Measurements from ENCODE around the gene FLII.
"Not testable (repeated sequence)": the region's sequence is repeated elsewhere in the genome, so short reads cannot be mapped to it uniquely, and the experiment has no call there.

Gene FLII

DNA sequence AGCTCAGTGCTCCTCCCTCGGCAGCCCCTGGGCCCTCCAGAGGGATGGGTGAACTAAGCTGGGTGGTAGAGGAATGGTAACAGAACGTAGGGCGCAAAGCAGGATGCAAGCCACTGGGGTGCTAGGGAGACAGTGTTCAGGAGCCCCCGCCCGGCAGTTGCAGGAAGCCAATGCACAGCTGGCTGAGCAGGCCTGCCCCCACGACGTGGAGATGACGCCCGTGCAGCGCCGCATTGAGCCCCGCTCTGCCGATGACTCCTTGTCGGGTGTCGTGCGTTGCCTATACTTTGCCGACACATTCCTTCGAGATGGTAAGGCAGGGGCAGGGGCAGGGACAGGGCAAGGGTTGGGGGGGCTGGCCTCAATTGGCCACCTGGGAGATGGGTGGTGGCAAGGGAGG is 20.2 kb downstream of the FLII start:
- no peak for DNase-seq

DNA sequence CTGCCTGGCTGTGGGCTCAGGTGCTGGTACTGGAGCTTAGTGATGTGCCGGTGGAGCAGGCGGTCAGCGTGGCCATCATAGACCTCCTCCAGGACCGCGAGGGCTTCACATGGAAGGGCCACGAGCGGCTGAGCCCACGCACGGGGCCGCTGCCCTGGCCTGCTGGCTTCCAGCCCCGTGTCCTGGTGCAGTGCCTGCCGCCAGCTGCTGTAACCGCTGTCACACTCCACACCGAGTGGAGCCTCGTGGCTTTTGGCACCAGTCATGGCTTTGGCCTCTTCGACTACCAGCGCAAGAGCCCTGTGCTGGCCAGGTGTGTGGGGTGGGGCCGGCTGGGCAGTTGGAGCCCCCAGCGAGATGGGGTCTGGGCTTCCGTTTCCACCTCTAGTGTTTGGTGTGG is 21.1 kb downstream of the FLII start:
- DNase-seq: no peak

DNA sequence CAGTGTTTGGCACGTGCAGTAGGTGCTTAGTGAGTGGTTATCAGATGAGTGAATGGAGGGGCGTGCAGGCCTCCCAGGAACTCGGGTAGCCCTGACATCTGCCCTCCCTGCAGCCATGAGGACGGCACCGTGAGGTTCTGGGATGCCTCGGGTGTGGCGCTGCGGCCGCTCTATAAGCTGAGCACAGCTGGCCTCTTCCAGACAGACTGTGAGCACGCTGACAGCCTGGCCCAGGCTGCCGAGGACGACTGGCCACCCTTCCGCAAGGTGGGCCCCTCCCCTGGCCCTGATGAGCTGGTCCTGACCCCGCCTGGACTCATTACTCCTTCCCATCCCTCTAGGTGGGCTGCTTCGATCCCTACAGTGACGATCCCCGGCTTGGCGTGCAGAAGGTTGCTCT is 22.0 kb downstream of the FLII start:
- DNase-seq: no peak

DNA sequence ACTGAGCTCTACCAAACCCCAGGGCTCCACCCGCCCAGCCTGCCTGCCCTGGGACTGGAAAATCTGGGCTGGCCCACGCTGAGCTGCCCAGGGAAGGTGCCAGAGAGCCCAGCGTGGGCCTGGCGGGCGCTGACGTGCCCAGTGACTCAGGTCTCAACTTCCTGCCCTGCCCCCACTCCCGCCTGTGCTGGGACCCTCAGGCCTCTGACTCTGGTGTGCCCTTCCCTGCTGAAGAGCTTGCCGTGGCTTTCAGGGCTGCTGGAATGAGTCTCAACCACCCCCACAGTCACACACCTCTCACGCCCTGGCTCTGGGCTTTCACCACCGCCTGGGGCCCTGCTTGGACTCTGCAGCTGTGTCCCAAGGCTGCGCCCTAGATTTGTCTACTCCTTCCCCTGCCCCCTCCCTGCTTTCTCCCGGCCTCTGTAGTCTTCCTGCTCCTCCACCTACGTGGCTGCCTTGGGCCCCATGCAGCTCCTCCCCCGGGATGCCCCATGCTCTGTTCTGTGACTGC is 22.7 kb downstream of the FLII start:
- DNase-seq: no peak

DNA sequence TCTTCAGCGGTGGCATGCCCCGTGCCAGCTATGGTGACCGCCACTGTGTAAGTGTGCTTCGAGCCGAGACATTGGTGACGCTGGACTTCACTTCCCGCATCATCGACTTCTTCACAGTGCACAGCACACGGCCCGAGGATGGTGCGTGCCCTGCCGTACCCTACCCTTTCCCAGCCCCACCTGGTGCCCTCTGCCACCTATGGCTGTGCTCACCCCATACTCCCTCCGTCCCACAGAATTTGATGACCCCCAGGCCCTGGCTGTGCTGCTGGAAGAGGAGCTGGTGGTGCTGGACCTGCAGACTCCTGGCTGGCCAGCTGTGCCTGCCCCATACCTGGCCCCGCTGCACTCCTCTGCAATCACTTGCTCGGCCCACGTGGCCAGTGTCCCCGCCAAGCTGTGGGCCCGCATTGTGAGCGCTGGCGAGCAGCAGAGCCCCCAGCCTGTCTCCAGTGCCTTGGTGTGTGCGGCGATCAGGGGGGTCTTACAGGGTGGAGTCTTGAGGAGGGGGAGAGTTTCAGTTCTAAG is 23.6 kb downstream of the FLII start:
- DNase-seq: no peak

DNA sequence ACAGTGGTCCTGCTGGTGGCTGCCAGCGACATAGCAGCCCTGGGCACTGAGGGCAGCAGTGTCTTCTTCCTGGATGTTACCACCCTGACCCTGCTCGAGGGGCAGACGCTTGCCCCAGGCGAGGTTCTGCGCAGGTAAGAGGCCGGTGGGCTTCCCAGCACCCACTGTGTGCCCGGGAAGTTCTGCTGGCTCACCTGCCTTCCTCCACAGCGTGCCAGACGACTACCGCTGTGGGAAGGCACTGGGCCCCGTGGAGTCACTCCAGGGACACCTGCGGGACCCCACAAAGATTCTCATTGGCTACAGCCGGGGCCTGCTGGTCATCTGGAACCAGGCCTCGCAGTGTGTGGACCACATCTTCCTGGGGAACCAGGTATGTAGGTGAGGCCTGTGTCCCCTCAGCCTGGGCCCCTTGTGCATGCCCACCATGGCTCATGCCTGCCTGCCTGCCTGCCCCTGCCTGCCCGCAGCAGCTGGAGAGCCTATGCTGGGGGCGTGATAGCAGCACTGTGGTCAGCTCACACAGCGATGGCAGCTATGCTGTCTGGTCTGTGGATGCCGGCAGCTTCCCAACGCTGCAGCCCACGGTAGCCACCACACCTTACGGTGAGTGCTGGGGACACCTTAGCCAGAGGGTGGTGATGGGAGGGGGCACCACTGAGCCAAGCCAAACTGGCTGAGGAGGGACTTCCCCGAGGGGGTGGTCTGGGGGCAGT is 24.6 kb downstream of the FLII start:
- no peak for DNase-seq

DNA sequence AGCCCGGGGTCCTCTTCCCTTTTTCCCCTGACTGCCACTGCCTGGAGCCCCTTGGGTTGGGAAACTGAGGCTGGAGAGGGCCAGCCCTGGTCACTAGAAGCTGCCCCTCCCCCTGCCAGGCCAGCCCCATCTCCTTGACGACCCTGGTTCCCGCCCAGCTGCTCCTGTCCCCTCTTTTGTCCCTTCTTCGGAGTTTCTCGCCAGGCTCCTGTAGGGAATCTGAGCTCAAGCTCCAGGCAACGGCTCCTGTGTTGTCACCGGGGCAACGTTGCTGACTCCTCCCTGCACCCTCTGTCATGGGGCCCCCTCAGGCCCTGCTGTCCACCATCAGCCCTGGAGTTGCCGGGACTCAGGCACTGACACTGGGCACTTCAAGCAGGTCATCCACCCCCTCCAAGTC is 27.4 kb downstream of the FLII start:
- DNase-seq: no peak

DNA sequence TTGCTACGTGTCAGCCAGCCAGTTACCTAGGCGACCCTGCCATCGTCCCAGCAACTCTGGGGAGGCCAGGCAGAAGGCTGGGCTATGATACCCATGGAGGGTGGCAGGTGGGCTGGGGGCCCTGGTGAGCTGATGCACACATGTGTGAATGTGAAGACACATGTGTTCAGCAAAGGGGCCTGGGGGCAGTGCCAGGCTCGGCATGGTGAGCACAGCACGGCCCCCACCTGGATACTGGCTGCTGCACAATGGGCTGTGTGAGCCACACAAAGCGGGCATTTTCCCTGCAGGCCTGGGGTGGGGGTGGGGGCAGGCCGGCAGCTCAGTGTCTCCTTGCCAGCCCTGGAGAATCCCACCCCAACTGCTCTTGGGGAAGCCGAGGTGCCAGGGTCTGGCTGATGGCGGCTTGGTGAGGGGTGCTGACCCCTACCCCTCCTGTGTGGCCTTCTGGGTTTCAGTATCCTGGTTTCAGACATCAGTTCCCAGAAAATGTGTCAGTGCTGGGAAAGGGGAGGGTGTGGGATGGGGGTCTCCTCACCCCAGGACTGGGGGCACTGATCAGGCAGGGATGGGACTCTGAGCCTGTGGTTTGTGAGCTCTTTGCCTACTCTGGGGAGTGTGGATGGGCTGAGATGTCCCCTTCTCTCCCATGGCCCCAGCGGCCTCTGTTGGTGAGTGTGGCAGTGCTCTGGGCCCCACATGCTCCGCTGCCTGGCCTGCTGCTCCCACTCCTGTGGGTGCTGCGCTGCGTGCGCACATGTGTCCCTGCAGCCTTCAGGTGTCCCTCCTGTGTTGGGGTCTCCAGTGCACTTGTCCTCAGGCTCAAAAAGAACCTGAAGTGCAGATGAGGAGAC is 28.0 kb downstream of the FLII start:
- no peak for DNase-seq

DNA sequence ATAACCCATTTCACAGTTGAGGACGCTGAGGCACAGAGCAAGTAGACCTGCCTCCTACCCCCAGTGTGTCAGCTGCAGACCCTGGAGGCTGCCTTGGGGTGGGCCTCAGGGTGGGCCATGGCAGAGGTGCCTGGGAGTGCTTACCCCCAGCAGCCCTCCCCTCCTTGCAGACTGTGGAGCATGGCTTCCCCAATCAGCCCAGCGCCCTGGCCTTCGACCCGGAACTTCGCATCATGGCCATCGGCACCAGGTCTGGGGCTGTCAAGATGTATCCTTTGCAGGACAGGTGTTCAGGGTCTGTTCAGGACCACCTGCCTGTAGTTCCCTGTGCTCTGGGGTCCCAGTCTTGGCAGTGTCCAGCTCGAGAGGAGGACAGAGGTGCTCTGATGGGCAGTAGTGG is 28.8 kb downstream of the FLII start:
- no peak for DNase-seq

DNA sequence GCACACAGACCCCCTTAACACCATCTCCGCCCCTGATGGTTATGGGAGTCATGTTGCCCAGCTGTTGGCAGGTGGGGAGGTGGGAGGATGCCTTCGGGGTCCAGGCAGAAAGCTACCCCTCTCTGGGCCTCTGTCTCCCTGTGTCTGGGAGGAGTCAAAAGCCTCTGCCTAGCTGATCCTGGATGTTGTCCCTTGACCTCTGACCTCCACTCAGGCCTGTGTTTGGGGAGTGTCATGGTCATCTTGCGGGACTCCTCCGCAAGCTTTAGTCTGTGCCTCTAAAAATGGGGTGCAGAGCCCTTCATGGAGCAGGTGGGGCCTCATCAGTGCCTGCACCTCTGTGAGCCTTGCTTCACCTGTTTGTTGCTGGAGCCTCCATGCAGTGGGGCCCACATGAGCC is 29.3 kb downstream of the FLII start:
- DNase-seq: no peak

DNA sequence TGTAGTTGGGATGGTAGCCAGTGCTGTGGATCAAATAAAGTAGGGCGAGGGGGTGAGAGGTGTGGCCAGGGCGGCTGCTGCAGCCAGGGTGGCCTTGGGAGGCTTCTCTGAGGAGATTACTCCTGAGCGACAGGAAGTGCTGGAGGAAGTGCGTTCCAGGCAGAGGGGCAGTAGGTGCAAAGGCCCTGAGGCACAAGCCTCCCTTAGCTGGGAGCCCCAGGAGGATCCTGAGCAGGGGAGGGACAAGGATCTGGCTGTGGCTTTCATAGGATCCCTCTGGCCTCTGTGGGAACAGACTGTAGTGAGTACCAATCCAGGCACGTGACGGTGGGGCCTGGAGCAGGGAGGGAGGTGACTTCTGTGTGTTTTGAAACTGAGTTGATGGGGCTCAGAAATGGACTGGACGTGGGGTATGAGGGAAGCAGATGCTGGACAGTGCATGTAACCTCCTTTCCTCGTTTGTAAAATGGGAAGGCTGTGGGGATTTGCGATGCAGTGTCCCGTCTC is 30.3 kb downstream of the FLII start:
- no peak for DNase-seq

DNA sequence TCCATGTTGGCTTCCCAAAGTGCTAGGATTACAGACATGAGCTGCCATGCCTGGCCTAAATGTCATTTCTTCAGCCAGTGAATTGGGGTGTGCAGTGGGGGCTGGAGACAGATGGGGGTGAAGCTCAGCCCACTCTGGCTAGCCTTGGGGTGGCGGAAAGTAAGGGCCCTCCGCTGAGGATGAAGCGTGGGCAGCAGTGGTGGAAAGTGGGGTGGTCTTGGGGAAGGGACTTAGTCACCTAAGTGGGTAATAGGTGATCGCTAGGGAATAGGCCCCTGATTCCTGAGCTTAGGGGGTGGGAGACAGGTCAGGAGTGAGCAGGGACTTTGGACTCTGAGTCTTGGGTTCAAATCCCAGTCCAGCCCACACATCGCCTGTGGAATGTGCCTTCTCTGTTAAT is 30.9 kb downstream of the FLII start:
- no peak for DNase-seq

DNA sequence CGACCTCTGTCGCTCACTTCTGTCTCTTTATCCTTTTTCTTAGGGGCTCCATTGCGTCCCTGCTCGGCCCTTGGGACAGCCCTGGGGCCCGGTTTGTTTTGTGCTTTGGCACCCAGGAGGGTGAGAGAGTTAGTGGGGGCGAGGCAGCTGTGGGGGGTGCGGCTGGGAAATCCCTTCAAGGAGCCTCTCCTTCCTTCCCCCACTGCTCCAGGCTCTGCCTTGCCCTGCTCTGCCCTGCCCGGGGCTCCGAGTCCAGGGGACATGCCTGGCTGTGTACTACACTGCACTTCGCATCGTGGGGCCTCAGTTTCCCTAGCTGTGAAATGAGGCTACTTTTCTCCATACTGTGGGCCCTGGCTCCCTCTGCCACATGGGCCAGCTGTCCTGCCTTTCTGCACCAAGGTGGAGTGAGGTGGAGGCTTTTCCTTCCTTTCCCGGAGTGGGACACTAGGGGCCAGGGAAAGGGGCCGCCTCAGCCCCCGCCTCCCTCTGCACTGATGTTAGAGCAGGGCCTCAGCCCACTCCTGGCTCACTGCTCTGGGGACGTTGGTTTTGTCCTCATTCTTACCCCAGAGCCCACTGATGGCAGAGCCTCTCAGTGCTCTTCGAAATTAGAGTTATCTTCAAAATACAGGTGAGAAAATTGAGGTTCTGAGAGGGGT is 32.1 kb downstream of the FLII start:
- DNase-seq: no peak

DNA sequence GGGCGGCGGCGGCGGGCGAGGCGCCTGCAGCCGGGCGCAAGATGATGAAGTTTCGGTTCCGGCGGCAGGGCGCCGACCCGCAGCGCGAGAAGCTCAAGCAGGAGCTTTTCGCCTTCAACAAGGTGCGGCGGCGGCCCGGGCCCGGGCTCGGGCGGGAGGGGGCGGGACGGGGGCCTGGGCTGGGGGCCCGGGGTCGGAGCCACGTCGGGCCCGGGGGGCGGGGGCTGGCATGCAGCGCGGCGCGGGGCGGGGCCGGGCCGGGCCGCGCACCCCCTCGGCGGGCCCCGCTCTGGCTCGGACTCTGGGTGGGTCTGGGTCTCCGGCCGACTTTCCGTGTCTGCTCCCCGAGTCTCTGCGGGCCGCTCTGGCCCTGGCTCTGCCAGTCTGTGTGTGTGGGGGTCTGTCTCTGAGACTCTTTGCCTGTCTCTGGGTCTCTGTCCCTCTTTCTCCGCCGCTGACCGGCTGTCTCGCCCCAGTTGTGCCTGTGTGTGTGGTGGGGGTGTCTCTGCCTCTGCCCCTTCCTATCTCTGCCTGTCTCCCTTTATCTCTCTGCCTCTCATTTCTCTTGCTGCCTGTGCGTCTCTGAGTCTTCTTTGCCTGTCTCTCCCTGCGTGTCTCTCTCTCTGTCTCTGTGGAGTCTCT is 32.8 kb downstream of the FLII start:
- no peak for DNase-seq

DNA sequence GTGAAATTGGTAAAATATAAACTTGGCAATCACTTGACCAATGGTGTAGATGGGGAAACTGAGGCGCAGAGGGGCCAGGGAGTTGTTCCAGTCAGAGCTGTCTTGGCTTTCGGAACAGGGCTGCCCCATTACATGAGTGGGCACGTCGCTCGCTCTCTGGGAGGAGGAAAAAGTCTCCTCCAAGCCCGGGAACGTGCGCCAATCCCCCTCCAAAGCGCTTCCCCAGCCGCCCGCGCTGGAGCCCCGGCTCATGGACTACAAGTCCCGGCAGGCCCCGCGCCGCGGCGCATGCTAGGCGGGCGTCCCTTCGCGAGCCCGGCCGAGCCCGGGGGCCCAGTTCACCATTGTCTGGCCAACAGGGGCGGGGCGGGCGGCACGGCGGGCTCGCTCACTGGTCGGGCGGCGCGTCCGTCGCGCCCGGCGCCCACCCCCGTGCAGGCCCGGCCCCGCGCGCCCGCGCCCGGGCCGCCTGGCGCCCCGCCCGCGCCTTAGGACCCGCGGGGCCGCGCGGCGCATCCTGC is 33.4 kb downstream of the FLII start, which contains the start of gene LLGL1:
LLGL1 (plus strand) TSS at position 515 of the 521 bp plus-strand sequence. CDS start 48 bp downstream, outside the sequence.
- peak; percentile 97 for DNase-seq

DNA sequence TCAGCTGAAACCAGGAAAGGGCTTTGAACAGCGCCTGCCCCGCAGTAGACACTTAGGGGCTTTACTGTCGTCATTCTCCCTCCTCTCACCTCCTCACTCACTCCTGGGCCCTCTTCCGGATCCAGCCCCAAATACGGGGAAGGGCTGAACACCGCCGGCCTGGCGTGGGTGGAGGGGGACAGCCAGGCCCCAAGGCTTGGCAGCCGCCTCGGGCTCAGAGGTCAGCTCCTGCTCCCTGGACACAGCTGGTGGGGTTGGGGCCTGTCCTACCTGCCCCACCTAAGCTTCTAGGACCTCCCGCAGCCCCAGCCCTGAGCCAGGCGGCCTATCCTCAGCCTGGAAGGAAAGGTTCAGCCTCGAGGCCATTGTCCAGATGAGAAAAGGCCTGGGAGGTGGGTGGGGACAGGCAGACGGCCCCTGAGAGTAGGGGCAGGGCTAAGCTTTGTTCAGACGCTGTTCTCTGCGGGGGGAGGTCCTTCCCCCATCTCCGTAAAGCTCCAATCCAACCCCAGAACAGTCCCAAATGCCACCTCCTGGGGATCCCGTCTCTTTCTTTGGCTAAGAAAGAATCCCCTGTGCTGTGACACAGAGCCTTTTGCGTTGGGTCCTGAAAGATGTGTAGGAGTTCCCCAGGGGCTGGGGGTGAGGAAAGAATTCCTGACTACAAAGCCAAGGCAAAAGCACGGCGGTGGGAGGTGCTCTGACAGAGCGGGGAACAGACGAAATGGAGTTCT is 34.0 kb downstream of the FLII start:
- DNase-seq: no peak

DNA sequence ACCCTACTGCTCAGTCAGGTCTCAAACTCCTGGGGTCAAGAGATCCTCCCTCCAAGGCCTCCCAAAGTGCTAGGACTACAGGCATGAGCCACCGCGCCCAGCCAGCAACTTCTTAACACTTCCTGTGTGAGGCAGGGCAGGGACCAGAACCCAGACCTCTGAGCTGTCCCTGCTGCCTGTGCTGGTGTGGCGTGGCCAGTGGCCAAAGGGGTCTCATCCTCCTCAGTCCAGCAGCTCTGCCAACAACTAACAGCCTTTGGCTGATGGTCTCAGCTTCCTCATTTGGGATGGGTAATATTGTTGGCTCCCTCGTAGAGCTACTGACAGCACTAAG is 34.5 kb downstream of the FLII start:
- no peak for DNase-seq

DNA sequence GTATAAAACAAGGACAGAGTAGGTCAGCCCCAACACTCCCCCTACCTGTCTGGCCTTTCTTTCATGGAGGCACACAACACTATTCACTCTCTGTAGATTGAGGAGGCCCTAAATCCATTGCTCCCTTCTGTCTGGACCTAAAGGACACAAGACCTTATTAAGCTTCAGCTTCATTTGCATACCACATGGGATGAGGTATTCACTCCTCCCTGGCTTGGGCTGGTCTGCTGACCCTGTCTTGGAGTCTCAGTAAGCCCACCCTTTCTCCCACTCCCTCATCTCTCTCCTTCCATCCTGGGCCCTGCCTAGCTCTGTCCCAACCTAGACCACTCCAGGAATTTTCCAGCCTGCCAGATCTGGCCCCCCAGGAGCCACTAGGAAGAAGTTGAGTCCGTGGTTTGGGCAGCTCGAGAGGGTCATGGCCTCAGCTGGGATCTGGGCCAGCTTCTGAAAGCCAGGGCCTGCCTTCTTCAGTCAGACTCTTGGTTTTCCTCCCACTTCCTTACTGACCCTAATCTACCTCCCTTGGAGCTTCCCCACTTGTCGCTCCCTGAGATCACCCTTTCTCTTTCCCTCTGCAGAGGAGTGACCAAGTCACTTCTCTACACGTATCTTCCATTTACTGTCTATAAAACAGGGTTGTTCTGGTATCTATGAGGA is 39.7 kb downstream of the FLII start:
- no peak for DNase-seq

DNA sequence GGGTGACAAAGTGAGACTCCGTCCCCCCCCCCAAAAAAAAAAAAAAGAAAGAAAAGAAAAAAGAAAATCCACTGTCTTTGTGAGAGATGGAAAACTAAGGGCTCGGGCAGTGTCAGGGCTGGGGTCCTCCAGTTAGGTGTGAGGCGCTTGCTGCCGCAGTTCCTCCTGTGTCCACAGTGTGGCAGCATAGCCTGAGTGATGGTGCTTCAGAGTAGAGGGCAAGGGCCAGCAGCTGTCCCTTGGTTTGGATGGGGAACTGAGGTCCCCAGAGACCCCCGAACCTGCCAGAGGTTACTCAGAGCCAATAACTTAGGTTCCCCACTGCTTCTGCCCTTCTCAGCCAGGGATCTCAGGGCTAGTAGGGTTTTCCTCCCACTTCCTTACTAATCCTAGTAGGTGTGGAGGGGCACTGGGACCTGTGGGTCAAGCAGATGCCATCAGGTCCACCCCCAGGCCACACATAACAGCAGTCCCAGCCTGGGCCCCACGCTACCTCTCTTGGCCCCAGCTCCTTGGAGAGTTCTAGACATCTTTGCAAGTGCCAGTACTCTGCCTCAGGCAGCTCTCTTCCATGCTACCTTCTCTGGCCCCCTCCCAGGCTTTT is 41.0 kb downstream of the FLII start:
- peak; percentile 70 for DNase-seq

DNA sequence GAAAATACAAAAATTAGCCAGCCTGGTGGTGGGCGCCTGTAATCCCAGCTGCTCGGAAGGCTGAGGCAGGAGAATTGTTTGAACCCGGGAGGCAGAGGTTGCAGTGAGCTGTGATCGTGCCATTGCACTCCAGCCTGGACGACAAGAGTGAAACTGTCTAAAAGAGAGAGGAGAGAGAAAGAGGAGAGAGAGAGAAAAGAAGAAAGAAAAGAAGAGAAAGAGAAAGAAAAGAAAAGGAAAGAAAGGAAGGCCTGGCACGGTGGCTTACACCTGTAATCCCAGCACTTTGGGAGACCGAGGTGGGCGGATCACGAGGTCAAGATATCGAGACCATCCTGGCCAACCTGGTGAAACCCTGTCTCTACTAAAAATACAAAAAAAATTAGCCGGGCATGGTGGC is 41.6 kb downstream of the FLII start:
- not testable (repeated sequence) for DNase-seq

All from activated gamma-delta T cell treated with Interleukin-2 at 50 U/mL for 16 hours (primary cell).